Loucy (cell line): ENCODE measurements around the gene GNAL.

Source experiments
- H2AFZ ChIP-seq: fragments of 200-600 bp; sonication (generic); 2 replicates; pipeline ENCODE4 v1.6.0; 2016; ENCODE audit warnings: antibody characterized with exemption, mild to moderate bottlenecking, low read length, moderate library complexity
- H3F3A ChIP-seq: fragments of 200-600 bp; 2 replicates; pipeline ENCODE4 v1.6.0; 2016; ENCODE audit warnings: antibody characterized with exemption, low read depth, mild to moderate bottlenecking
- H3K27me3 ChIP-seq: fragments of 200-600 bp; sonication (generic); 2 replicates; pipeline ENCODE4 v1.6.1; 2014; ENCODE audit warnings: low read length, mild to moderate bottlenecking; ENCODE audit not compliant: insufficient read depth, poor library complexity, severe bottlenecking
- H3K36me3 ChIP-seq: fragments of 200-600 bp; sonication (generic); 2 replicates; pipeline ENCODE4 v1.6.1; 2016; ENCODE audit warnings: low read length; ENCODE audit not compliant: insufficient read depth
- H3K4me1 ChIP-seq: fragments of 200-600 bp; sonication (generic); 2 replicates; pipeline ENCODE4 v1.5.1; 2014; ENCODE audit warnings: low read length, mild to moderate bottlenecking; ENCODE audit not compliant: insufficient read depth, poor library complexity, severe bottlenecking
- H3K4me2 ChIP-seq: fragments of 200-600 bp; sonication (generic); 2 replicates; pipeline ENCODE4 v1.6.0; 2014; ENCODE audit warnings: antibody characterized with exemption, low read length, low read depth, mild to moderate bottlenecking; ENCODE audit not compliant: poor library complexity, severe bottlenecking
- H3K4me3 ChIP-seq: fragments of 200-600 bp; sonication (generic); 2 replicates; pipeline ENCODE4 v1.5.1; 2014; ENCODE audit warnings: low read length, mild to moderate bottlenecking, mixed read lengths; ENCODE audit not compliant: poor library complexity, severe bottlenecking
- H3K79me2 ChIP-seq: fragments of 200-600 bp; sonication (generic); 2 replicates; pipeline ENCODE4 v1.6.1; 2014; ENCODE audit warnings: low read length; ENCODE audit not compliant: insufficient read depth
- H3K9ac ChIP-seq: fragments of 200-600 bp; sonication (generic); 2 replicates; pipeline ENCODE4 v1.6.0; 2014; ENCODE audit warnings: mild to moderate bottlenecking, low read depth, low read length, moderate library complexity; ENCODE audit not compliant: poor library complexity, severe bottlenecking
- H3K9me2 ChIP-seq: fragments of 200-600 bp; sonication (generic); replicated peaks from 2 replicates; pipeline ENCODE4 v1.6.1; 2016; ENCODE audit warnings: low read depth, low read length, mixed read lengths
- H3K9me3 ChIP-seq: fragments of 200-600 bp; sonication (generic); 2 replicates; pipeline ENCODE4 v1.6.1; 2014; ENCODE audit warnings: mild to moderate bottlenecking, antibody characterized with exemption, low read length, low read depth; ENCODE audit not compliant: insufficient read depth
- H4K20me1 ChIP-seq: fragments of 200-600 bp; sonication (generic); 2 replicates; pipeline ENCODE4 v1.6.0; 2014; ENCODE audit warnings: antibody characterized with exemption, low read length, mild to moderate bottlenecking; ENCODE audit not compliant: insufficient read depth, poor library complexity, severe bottlenecking
- EZH2phosphoT487 ChIP-seq: fragments of 200-600 bp; IDR thresholded peaks from 2 replicates; pipeline ENCODE4 v1.6.1; 2018; ENCODE audit warnings: antibody characterized with exemption, mild to moderate bottlenecking, moderate library complexity, borderline replicate concordance
- TF ChIP-seq, protein P1 (sequence below): fragments of 200-600 bp; sonication (generic); conservative IDR thresholded peaks from 2 replicates; pipeline ENCODE4 v1.5.1; 2014; ENCODE audit warnings: mild to moderate bottlenecking, antibody characterized with exemption, low read length

GNAL gene

GRCh38 chr18:11834772-11835171 is 145.7 kb downstream of the GNAL start:
- no peak overlapping the region for H3K4me3 ChIP-seq
- H4K20me1 ChIP-seq = no peaks in the 10 kb centered on the region
- no peak for TF ChIP-seq EZH2phosphoT487
- TF ChIP-seq, protein P1, sequence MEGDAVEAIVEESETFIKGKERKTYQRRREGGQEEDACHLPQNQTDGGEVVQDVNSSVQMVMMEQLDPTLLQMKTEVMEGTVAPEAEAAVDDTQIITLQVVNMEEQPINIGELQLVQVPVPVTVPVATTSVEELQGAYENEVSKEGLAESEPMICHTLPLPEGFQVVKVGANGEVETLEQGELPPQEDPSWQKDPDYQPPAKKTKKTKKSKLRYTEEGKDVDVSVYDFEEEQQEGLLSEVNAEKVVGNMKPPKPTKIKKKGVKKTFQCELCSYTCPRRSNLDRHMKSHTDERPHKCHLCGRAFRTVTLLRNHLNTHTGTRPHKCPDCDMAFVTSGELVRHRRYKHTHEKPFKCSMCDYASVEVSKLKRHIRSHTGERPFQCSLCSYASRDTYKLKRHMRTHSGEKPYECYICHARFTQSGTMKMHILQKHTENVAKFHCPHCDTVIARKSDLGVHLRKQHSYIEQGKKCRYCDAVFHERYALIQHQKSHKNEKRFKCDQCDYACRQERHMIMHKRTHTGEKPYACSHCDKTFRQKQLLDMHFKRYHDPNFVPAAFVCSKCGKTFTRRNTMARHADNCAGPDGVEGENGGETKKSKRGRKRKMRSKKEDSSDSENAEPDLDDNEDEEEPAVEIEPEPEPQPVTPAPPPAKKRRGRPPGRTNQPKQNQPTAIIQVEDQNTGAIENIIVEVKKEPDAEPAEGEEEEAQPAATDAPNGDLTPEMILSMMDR = no peak
- no peaks in the 10 kb centered on the region for H3K4me1 ChIP-seq
- no peak overlapping the region for H2AFZ ChIP-seq
- H3F3A ChIP-seq = no peaks in the 10 kb centered on the region
- no peaks in the 10 kb centered on the region for H3K36me3 ChIP-seq
- no peak overlapping the region for H3K4me2 ChIP-seq
- H3K27me3 ChIP-seq = no peaks in the 10 kb centered on the region
- no peaks in the 10 kb centered on the region for H3K9me3 ChIP-seq
- H3K9ac ChIP-seq = no peak overlapping the region
- H3K79me2 ChIP-seq = no peaks in the 10 kb centered on the region
- H3K9me2 ChIP-seq = no peaks in the 10 kb centered on the region

- no peak for TF ChIP-seq EZH2phosphoT487
- TF ChIP-seq, protein P1 = no peak
- no peaks in the 10 kb centered on the region for H3K9me2 ChIP-seq
- no peaks in the 10 kb centered on the region for H3K4me1 ChIP-seq
- no peaks in the 10 kb centered on the region for H3K27me3 ChIP-seq
- H3K36me3 ChIP-seq = no peaks in the 10 kb centered on the region
- H3K9me3 ChIP-seq = no peaks in the 10 kb centered on the region
- no peaks in the 10 kb centered on the region for H3K79me2 ChIP-seq
- H2AFZ ChIP-seq = no peak overlapping the region
- H3K4me2 ChIP-seq = no peak overlapping the region
- H3K9ac ChIP-seq = no peak overlapping the region
- H4K20me1 ChIP-seq = no peaks in the 10 kb centered on the region
- H3F3A ChIP-seq = no peaks in the 10 kb centered on the region
- no peak overlapping the region for H3K4me3 ChIP-seq
Observed at GRCh38 chr18:11839556-11839955, 150.5 kb downstream of the GNAL start.

- no peak overlapping the region for H3K9ac ChIP-seq
- no peak for TF ChIP-seq EZH2phosphoT487
- TF ChIP-seq, protein P1 = no peak
Observed at GRCh38 chr18:11840493-11840892, 151.4 kb downstream of the GNAL start.

More at GRCh38 chr18:11840493-11840892, 151.4 kb downstream of the GNAL start:
- Histone ChIP-seq H3K4me3 (no peak overlapping the region), H2AFZ (no peak overlapping the region), H3K9me2 (no peaks in the 10 kb centered on the region), H3F3A (no peaks in the 10 kb centered on the region), H3K27me3 (no peaks in the 10 kb centered on the region), H3K36me3 (no peaks in the 10 kb centered on the region), H4K20me1 (no peaks in the 10 kb centered on the region), H3K4me2 (no peak overlapping the region), H3K4me1 (no peaks in the 10 kb centered on the region), H3K79me2 (no peaks in the 10 kb centered on the region), H3K9me3 (no peaks in the 10 kb centered on the region)
